ENCODE results near the gene NEDD9. TPM values are rescaled to one million over a fixed set of nuclear protein-coding genes. Genes with fewer than 3 reads are reported as not detected.

Gene NEDD9
- total RNA-seq, 1 donor, result 32.9 TPM

DNA sequence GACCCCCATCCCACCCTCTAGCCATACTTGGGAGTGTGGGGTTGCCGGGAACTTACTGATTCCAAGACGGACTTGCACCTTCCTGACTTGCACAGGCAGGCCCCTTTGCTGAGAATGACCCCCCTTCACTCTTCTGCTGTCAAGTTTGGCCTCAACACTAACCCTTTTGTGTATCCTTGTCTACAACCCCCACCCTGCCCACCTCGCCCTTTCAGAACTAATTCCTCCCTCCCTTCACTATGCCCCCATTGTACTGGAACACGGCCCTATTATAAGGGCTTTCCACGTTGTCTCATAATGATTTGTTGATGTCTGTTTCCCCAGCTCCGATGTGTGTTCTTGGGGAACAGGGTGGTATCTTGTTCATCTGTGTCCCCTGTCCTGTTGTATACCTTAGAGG, 4.4 kb upstream of the NEDD9 start:
- Histone ChIP-seq H3K4me3 (ENCODE audit: insufficient read depth, low read length) (no peak overlapping the region), H2AFZ (ENCODE audit: low read length) (no peak overlapping the region), H3K79me2 (ENCODE audit: insufficient read depth, low read length) (peaks cover 5% of the 10 kb centered on the region), H3K4me1 (ENCODE audit: insufficient read depth, low read length) (peaks cover 5% of the 10 kb centered on the region), H4K20me1 (ENCODE audit: insufficient read depth, low read length) (no peaks in the 10 kb centered on the region), H3K4me2 (ENCODE audit: insufficient read depth, low read length) (no peak overlapping the region), H3K9me3 (ENCODE audit: low read depth, low read length) (no peaks in the 10 kb centered on the region), H3K27me3 (ENCODE audit: insufficient read depth, low read length) (no peaks in the 10 kb centered on the region), H3K36me3 (ENCODE audit: insufficient read depth, low read length) (no peaks in the 10 kb centered on the region), H3K27ac (ENCODE audit: low read depth, low read length) (no peak overlapping the region)
- TF ChIP-seq, protein P1, sequence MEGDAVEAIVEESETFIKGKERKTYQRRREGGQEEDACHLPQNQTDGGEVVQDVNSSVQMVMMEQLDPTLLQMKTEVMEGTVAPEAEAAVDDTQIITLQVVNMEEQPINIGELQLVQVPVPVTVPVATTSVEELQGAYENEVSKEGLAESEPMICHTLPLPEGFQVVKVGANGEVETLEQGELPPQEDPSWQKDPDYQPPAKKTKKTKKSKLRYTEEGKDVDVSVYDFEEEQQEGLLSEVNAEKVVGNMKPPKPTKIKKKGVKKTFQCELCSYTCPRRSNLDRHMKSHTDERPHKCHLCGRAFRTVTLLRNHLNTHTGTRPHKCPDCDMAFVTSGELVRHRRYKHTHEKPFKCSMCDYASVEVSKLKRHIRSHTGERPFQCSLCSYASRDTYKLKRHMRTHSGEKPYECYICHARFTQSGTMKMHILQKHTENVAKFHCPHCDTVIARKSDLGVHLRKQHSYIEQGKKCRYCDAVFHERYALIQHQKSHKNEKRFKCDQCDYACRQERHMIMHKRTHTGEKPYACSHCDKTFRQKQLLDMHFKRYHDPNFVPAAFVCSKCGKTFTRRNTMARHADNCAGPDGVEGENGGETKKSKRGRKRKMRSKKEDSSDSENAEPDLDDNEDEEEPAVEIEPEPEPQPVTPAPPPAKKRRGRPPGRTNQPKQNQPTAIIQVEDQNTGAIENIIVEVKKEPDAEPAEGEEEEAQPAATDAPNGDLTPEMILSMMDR (IDR thresholded peaks at IDR 0.05; ENCODE audit: extremely low read depth, low read depth, low read length), result no peak
- DNase-seq (ENCODE audit: insufficient read length, low spot score, missing footprints), result no peak

DNA sequence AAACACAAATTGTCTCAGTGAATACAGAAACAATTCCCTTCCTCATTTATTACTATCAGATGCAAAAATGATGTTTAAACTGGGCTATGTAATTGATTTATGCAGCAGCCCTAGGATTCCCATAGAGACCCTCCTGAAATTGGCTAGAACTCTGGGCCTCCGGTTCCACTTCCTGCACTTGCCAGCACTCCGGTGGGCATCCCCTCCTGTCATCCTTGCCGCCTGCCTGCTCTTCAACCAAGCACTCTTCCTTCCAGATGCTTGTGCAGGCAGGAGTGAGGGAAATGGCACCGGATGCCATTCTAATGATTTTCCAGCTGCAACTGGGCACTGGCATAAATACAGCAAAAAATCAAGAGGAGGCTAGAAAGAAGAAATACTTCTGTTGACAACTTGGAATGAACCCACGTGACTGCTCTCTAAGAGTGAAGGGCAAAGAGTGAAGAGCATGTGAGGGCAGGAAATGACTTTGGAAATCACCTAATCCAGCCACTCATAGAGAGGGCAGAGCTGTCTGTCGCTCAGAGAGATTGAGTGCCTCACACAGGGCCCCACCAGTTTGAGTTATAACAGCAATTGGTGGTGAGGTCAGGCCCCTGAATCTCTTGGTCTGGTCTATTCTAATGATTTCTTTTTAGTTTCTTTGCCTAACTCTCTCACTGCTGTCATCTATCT, 3.7 kb upstream of the NEDD9 start:
- no peak overlapping the region for H3K4me3 ChIP-seq (ENCODE audit: insufficient read depth, low read length)
- H3K27ac ChIP-seq (ENCODE audit: low read depth, low read length), result no peak overlapping the region
- H3K9me3 ChIP-seq (ENCODE audit: low read depth, low read length), result no peaks in the 10 kb centered on the region
- peak; percentile 76 for DNase-seq (ENCODE audit: insufficient read length, low spot score, missing footprints)
- H2AFZ ChIP-seq (ENCODE audit: low read length), result no peak overlapping the region
- H3K27me3 ChIP-seq (ENCODE audit: insufficient read depth, low read length), result no peaks in the 10 kb centered on the region
- H3K4me2 ChIP-seq (ENCODE audit: insufficient read depth, low read length), result no peak overlapping the region
- peaks cover 5% of the 10 kb centered on the region for H3K4me1 ChIP-seq (ENCODE audit: insufficient read depth, low read length)
- no peaks in the 10 kb centered on the region for H4K20me1 ChIP-seq (ENCODE audit: insufficient read depth, low read length)
- TF ChIP-seq, protein P1 (IDR thresholded peaks at IDR 0.05; ENCODE audit: extremely low read depth, low read depth, low read length), result no peak
- H3K79me2 ChIP-seq (ENCODE audit: insufficient read depth, low read length), result peaks cover 12% of the 10 kb centered on the region
- H3K36me3 ChIP-seq (ENCODE audit: insufficient read depth, low read length), result no peaks in the 10 kb centered on the region

DNA sequence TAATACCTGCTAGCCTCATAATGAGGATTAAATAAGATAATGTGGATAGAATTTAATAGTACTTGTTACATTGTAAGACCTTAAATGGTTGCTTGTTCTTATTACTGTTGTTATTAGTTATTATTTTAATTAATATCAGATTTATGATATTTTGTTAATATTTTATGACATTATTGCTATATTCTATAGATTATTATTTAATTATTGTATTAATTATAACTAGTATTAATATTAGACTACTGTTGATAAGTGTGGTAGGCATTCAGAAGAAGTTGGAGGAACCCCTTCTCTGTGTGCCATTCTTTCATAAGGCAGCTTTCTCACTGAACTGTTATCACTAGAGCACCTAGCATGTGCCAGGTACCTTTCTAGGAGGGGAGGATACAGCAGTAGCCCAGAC, 2.6 kb upstream of the NEDD9 start:
- H3K9me3 ChIP-seq (ENCODE audit: low read depth, low read length), result no peaks in the 10 kb centered on the region
- no peak overlapping the region for H3K4me3 ChIP-seq (ENCODE audit: insufficient read depth, low read length)
- no peak overlapping the region for H3K27ac ChIP-seq (ENCODE audit: low read depth, low read length)
- no peaks in the 10 kb centered on the region for H3K36me3 ChIP-seq (ENCODE audit: insufficient read depth, low read length)
- TF ChIP-seq, protein P1 (IDR thresholded peaks at IDR 0.05; ENCODE audit: extremely low read depth, low read depth, low read length), result no peak
- no peak overlapping the region for H3K4me2 ChIP-seq (ENCODE audit: insufficient read depth, low read length)
- no peaks in the 10 kb centered on the region for H3K27me3 ChIP-seq (ENCODE audit: insufficient read depth, low read length)
- no peaks in the 10 kb centered on the region for H4K20me1 ChIP-seq (ENCODE audit: insufficient read depth, low read length)
- no peak for DNase-seq (ENCODE audit: insufficient read length, low spot score, missing footprints)
- peaks cover 9% of the 10 kb centered on the region for H3K4me1 ChIP-seq (ENCODE audit: insufficient read depth, low read length)
- peaks cover 23% of the 10 kb centered on the region for H3K79me2 ChIP-seq (ENCODE audit: insufficient read depth, low read length)
- H2AFZ ChIP-seq (ENCODE audit: low read length), result no peak overlapping the region

DNA sequence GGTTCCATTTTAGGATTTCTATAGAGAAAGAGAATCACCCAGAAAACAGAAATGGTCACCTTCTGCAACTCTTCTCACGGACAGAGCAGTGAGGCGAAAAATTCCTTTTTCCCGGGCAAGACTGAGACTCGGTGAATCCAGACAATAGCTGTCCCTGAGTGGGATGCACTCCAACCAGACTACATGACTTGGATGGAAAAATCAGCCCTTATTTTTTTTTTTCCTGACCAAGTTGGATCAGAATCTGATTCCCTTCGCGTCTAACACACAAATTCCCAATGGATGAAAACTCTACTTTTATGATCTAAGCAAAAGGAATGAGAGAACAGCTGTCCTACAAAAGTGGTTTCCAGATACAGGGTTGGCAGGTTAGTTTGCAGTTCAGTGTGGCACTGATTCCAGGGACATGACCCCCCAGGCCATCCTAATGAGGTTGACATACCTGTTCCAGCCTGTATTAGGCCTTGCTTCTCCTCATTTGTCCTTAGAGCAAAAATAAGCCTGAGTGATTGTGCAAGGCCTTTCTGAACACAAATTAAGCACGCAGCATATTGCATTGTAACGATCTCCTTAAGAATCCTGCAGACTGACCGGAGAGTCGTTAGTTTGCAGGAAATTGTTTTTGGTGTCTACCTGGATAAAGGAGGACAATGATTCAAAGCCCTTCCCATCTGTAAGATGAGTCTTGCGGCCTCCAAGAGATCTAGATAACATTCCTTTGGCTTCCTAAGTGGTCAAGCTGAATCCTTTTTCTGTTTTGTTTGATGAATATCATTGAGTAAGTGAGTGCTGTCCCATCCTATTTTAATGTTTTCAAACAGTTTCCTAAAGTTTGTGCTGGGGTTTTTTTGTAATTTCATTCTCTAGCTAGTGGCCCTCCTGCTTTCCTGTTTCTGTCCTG, 1.5 kb upstream of the NEDD9 start:
- H3K4me1 ChIP-seq (ENCODE audit: insufficient read depth, low read length), result peaks cover 20% of the 10 kb centered on the region
- TF ChIP-seq, protein P1 (IDR thresholded peaks at IDR 0.05; ENCODE audit: extremely low read depth, low read depth, low read length), result no peak
- no peaks in the 10 kb centered on the region for H3K9me3 ChIP-seq (ENCODE audit: low read depth, low read length)
- no peaks in the 10 kb centered on the region for H4K20me1 ChIP-seq (ENCODE audit: insufficient read depth, low read length)
- H3K27me3 ChIP-seq (ENCODE audit: insufficient read depth, low read length), result no peaks in the 10 kb centered on the region
- no peak overlapping the region for H3K4me2 ChIP-seq (ENCODE audit: insufficient read depth, low read length)
- H3K27ac ChIP-seq (ENCODE audit: low read depth, low read length), result no peak overlapping the region
- no peaks in the 10 kb centered on the region for H3K36me3 ChIP-seq (ENCODE audit: insufficient read depth, low read length)
- DNase-seq (ENCODE audit: insufficient read length, low spot score, missing footprints), result no peak
- H3K79me2 ChIP-seq (ENCODE audit: insufficient read depth, low read length), result peaks cover 35% of the 10 kb centered on the region
- H3K4me3 ChIP-seq (ENCODE audit: insufficient read depth, low read length), result no peak overlapping the region
- no peak overlapping the region for H2AFZ ChIP-seq (ENCODE audit: low read length)
